ENCODE results near the gene RSPRY1. TPM values are rescaled to one million over a fixed set of nuclear protein-coding genes. Genes with fewer than 3 reads are reported as not detected.

Gene RSPRY1
- polyA plus RNA-seq, 2 of the 4 experiments (the other 2 are of a cell fraction) = 32.2 to 50.0 TPM

DNA sequence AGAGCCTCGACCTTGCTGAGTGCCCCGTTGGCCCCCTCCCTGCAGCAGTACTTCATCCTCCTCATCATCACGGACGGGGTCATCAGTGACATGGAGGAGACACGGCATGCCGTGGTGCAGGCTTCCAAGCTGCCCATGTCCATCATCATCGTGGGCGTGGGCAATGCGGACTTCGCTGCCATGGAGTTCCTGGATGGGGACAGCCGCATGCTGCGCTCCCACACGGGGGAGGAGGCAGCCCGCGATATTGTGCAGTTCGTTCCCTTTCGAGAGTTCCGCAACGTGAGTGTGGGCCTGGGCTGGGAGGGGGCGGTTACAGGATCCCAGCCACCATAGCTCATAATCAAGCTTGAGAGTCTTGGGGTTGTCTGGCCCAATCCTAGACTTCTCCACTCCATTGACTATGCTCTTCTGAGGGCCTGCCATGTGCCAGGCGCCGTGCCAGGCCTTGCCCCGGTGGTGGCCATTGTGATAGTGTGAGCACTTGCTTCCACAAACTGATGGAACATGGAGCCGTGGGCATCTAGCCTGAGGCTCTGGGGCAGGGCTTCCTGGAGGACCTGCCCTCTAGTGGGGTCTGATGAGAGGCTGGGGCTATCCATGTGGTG is 40.0 kb upstream of the RSPRY1 start:
- Histone ChIP-seq H3K4me2 (no peak overlapping the region), H3K9me3 (no peaks in the 10 kb centered on the region), H3K4me3 (no peak overlapping the region), H3K27ac (no peak overlapping the region), H3K4me1 (no peaks in the 10 kb centered on the region)
- TF ChIP-seq RNF2 (IDR thresholded peaks at IDR 0.05; ENCODE audit: borderline replicate concordance, low read depth) (no peak), HOXB5 (CRISPR knock-in tag; IDR thresholded peaks at IDR 0.05) (no peak), MYC (IDR thresholded peaks at IDR 0.05; ENCODE audit: borderline replicate concordance, low read length) (no peak), JUN (IDR thresholded peaks at IDR 0.05) (no peak)
- POLR2A ChIA-PET = no interaction called here
- DNase-seq (ENCODE audit: low read depth in 1 of 2, low spot score in 1 of 2) = no peak
- FAIRE-seq = no peak
- CTCF ChIA-PET = interaction anchor here (1.0 kb wide), 1 partner anchor 27 kb away, joined by 3 read pairs; no protein-coding TSS in a partner anchor
- peak; percentile 38 to 50 for ATAC-seq
- 95% methylated on average over 21 of the region's 24 CpGs for WGBS (ENCODE audit: missing lambda C conversion rate)

DNA sequence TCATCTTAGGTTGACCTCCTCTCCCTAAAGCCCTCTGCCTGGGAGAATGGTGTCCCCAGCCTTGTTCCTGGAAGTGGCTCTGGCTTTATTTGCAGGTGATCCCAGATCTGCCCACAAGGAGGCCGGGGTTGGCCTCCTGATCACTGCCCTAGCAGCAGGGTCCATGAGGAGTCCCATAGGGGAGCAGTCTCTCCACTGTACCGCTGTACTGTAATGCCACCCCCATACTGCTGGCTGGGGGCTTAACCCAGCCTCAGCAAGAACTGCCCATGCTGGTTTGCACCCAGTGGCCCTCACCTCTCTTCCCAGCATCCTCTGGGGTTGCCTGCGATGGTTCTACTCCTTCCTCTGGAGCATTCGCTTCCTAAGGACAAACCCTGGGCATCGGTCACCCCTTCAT is 39.4 kb upstream of the RSPRY1 start:
- Histone ChIP-seq H3K4me2 (no peak overlapping the region), H3K4me3 (no peak overlapping the region), H3K4me1 (no peaks in the 10 kb centered on the region), H3K27ac (no peak overlapping the region), H3K9me3 (no peaks in the 10 kb centered on the region)
- no peak for FAIRE-seq
- no peak for TF ChIP-seq EP300 (IDR thresholded peaks at IDR 0.05)
- TF ChIP-seq RAD21 (conservative IDR thresholded peaks at IDR 0.05 in 1 of 2, IDR thresholded peaks at IDR 0.05 in 1 of 2) = no peak
- TF ChIP-seq BHLHE40 (IDR thresholded peaks at IDR 0.05; ENCODE audit: low read depth, low read length) = no peak
- TF ChIP-seq, protein P1, sequence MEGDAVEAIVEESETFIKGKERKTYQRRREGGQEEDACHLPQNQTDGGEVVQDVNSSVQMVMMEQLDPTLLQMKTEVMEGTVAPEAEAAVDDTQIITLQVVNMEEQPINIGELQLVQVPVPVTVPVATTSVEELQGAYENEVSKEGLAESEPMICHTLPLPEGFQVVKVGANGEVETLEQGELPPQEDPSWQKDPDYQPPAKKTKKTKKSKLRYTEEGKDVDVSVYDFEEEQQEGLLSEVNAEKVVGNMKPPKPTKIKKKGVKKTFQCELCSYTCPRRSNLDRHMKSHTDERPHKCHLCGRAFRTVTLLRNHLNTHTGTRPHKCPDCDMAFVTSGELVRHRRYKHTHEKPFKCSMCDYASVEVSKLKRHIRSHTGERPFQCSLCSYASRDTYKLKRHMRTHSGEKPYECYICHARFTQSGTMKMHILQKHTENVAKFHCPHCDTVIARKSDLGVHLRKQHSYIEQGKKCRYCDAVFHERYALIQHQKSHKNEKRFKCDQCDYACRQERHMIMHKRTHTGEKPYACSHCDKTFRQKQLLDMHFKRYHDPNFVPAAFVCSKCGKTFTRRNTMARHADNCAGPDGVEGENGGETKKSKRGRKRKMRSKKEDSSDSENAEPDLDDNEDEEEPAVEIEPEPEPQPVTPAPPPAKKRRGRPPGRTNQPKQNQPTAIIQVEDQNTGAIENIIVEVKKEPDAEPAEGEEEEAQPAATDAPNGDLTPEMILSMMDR (IDR thresholded peaks at IDR 0.05) = no peak
- TF ChIP-seq NPAS2 (CRISPR knock-in tag; IDR thresholded peaks at IDR 0.05; ENCODE audit: borderline replicate concordance) = no peak
- TF ChIP-seq MAFK (IDR thresholded peaks at IDR 0.05; ENCODE audit: partially characterized antibody) = no peak
- TF ChIP-seq, protein P2, sequence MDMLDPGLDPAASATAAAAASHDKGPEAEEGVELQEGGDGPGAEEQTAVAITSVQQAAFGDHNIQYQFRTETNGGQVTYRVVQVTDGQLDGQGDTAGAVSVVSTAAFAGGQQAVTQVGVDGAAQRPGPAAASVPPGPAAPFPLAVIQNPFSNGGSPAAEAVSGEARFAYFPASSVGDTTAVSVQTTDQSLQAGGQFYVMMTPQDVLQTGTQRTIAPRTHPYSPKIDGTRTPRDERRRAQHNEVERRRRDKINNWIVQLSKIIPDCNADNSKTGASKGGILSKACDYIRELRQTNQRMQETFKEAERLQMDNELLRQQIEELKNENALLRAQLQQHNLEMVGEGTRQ (IDR thresholded peaks at IDR 0.05) = no peak
- TF ChIP-seq POLR2A (IDR thresholded peaks at IDR 0.05; ENCODE audit: low read length) = no peak
- no peak for TF ChIP-seq FOXS1 (CRISPR knock-in tag; IDR thresholded peaks at IDR 0.05)
- TF ChIP-seq PHF8 (IDR thresholded peaks at IDR 0.05; ENCODE audit: borderline replicate concordance, low read depth) = no peak
- no peak for TF ChIP-seq FOSL2 (IDR thresholded peaks at IDR 0.05)
- TF ChIP-seq FOSL2 (CRISPR knock-in tag; IDR thresholded peaks at IDR 0.05) = no peak
- TF ChIP-seq RFX5 (IDR thresholded peaks at IDR 0.05) = no peak
- TF ChIP-seq, protein P3, sequence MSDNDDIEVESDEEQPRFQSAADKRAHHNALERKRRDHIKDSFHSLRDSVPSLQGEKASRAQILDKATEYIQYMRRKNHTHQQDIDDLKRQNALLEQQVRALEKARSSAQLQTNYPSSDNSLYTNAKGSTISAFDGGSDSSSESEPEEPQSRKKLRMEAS (IDR thresholded peaks at IDR 0.05) = no peak
- TF ChIP-seq POLR2AphosphoS2 (conservative IDR thresholded peaks at IDR 0.05; ENCODE audit: low read length) = no peak
- no peak for TF ChIP-seq CHD2 (IDR thresholded peaks at IDR 0.05; ENCODE audit: low read length, partially characterized antibody)
- TF ChIP-seq, protein P4, sequence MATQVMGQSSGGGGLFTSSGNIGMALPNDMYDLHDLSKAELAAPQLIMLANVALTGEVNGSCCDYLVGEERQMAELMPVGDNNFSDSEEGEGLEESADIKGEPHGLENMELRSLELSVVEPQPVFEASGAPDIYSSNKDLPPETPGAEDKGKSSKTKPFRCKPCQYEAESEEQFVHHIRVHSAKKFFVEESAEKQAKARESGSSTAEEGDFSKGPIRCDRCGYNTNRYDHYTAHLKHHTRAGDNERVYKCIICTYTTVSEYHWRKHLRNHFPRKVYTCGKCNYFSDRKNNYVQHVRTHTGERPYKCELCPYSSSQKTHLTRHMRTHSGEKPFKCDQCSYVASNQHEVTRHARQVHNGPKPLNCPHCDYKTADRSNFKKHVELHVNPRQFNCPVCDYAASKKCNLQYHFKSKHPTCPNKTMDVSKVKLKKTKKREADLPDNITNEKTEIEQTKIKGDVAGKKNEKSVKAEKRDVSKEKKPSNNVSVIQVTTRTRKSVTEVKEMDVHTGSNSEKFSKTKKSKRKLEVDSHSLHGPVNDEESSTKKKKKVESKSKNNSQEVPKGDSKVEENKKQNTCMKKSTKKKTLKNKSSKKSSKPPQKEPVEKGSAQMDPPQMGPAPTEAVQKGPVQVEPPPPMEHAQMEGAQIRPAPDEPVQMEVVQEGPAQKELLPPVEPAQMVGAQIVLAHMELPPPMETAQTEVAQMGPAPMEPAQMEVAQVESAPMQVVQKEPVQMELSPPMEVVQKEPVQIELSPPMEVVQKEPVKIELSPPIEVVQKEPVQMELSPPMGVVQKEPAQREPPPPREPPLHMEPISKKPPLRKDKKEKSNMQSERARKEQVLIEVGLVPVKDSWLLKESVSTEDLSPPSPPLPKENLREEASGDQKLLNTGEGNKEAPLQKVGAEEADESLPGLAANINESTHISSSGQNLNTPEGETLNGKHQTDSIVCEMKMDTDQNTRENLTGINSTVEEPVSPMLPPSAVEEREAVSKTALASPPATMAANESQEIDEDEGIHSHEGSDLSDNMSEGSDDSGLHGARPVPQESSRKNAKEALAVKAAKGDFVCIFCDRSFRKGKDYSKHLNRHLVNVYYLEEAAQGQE (IDR thresholded peaks at IDR 0.05) = no peak
- TF ChIP-seq, protein P5, sequence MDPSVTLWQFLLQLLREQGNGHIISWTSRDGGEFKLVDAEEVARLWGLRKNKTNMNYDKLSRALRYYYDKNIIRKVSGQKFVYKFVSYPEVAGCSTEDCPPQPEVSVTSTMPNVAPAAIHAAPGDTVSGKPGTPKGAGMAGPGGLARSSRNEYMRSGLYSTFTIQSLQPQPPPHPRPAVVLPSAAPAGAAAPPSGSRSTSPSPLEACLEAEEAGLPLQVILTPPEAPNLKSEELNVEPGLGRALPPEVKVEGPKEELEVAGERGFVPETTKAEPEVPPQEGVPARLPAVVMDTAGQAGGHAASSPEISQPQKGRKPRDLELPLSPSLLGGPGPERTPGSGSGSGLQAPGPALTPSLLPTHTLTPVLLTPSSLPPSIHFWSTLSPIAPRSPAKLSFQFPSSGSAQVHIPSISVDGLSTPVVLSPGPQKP (IDR thresholded peaks at IDR 0.05; ENCODE audit: low read depth, low read length) = no peak
- TF ChIP-seq CBX2 (IDR thresholded peaks at IDR 0.05; ENCODE audit: borderline replicate concordance, low read depth) = no peak
- peak; percentile 75 to 85 for ATAC-seq
- ChIA-PET CTCF (no interaction called here), POLR2A (no interaction called here)
- 90% methylated on average over 5 of the region's 5 CpGs for WGBS (ENCODE audit: missing lambda C conversion rate)
- peak; percentile 46 to 62 for DNase-seq (ENCODE audit: low read depth in 1 of 2, low spot score in 1 of 2)
